Stimulated activated CD4-positive, alpha-beta T cell treated with anti-CD3 and anti-CD28 coated beads, Interleukin-12 subunit alpha, Interleukin-12 subunit beta, amount 100 ng/mL, for 4 hours (primary cell): ENCODE results near the gene PARVA.
"Not testable (repeated sequence)": the region's sequence is repeated elsewhere in the genome, so short reads cannot be mapped to it uniquely, and the experiment has no call there.

Experiments used
- DNase-seq: peaks from one replicate; pipeline ENCODE4 v3.0.0-alpha.2; 2020

PARVA gene, protein sequence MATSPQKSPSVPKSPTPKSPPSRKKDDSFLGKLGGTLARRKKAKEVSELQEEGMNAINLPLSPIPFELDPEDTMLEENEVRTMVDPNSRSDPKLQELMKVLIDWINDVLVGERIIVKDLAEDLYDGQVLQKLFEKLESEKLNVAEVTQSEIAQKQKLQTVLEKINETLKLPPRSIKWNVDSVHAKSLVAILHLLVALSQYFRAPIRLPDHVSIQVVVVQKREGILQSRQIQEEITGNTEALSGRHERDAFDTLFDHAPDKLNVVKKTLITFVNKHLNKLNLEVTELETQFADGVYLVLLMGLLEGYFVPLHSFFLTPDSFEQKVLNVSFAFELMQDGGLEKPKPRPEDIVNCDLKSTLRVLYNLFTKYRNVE

GRCh38 chr11:12377106-12377823 lies at the start of gene PARVA:
Gene PARVA, plus strand, starts transcription at chr11:12377571. Its CDS starts 77 bp downstream, at chr11:12377648.
- DNase-seq, result no peak

DNA sequence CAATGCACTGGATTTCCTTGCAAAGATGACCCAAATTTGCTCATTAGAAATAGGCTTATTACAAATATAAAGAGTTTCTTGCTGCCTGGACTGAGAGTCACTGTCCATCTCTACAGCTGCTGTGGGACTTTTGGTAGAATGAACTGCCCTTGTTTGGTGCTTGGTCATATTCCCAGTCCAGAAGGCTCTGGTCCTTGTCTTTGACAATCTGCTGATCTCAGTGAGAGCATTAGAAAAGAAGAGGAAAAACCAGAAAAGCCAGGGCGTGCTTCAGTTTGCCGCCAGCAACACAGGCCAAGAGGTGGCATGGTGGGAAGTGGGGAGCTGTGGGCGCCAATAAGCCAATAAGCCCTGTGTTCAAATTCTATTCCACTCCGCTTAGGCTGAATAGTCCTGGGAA lies 48.2 kb upstream of the PARVA start:
- DNase-seq, result no peak

GRCh38 chr11:12329797-12330196 lies 47.6 kb upstream of the PARVA start:
- no peak for DNase-seq

DNA sequence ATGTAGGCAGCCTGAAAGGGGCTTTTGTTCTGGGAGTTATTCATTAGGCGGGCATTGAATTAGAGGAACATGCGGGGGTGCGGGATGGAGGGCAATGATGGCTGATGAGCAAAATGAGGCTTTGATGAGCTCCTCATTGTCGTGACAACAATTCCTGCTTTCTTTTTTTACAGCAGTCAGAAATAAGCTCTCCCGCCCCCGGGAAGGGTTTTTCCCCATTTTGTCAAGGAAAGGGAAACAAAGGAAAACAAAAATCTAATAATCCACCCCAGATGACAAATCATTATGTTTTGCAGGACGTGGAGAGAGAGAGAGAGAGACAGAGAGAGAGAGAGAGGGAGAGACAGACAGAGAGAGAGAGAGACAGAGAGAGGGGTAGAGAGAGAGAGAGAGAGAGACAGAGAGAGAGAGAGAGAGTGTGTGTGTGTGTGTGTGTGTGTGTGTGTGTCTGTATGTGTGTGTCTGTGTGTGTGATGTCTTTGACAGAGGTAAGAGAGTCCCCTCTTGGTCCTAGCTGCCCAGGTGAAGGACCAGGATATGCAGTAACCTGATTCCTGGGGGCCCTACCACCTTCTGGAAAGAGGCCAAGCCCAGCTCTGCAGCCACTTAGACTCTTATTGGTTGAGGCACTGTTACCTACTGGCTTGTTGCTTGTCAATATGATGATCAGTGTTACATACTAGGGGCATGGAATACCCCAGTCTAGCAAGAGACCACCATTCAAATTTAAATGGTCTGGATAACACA lies 46.7 kb upstream of the PARVA start:
- no peak for DNase-seq

DNA sequence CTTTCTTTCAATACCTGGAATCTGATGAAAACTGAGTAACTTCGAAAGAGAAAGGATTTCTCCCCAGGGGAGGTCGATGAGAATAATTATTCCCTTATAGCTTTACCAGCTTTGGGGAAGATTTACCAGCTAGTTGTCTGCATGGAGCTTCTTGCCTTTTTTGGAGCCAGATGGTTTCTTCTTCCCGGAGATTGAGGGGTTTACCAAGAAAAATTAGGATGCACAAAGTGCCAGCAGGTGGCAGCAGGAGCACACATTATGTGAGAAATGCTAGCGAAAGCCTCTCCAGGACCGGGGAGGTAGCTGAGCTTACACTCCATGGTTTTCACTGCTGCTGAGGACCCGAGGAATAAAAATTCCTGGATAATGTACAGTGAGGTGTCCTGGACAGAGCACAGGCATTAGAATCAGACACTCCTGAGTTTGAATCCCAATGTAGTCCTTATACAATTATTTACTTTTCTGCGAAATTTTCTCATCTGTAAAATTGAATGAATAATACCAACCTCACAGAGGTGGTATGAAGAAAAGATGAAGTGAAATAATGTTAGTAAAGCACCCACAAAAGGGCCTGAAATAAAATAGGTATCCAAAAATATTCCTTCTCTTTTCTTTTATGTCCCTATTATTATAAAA lies 46.0 kb upstream of the PARVA start:
- DNase-seq, result peak; percentile 68

DNA sequence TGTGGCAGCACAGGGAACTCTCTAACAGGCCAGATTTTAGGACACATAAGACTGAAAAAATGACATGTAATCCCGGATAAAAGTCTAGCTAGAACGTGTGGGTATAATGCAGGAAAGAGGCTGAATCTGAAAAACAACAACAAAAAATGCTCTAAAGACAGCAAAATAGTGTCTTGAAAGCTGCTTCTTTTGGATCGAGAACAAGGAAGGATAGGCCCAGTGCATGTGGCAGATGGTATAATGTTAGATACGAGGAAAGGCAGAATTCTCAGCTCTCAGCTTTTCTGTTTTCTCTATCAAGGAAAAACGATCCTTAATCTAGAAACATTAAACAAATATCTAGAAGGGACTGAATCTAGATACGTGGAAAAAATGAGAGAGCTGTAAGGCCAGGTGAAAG lies 33.8 kb upstream of the PARVA start:
- DNase-seq, result no peak

- DNase-seq, result no peak
These were observed 23.8 kb upstream of the PARVA start for GRCh38 chr11:12353534-12353933.

GRCh38 chr11:12354750-12355545 lies 22.4 kb upstream of the PARVA start:
- DNase-seq, result no peak

DNA sequence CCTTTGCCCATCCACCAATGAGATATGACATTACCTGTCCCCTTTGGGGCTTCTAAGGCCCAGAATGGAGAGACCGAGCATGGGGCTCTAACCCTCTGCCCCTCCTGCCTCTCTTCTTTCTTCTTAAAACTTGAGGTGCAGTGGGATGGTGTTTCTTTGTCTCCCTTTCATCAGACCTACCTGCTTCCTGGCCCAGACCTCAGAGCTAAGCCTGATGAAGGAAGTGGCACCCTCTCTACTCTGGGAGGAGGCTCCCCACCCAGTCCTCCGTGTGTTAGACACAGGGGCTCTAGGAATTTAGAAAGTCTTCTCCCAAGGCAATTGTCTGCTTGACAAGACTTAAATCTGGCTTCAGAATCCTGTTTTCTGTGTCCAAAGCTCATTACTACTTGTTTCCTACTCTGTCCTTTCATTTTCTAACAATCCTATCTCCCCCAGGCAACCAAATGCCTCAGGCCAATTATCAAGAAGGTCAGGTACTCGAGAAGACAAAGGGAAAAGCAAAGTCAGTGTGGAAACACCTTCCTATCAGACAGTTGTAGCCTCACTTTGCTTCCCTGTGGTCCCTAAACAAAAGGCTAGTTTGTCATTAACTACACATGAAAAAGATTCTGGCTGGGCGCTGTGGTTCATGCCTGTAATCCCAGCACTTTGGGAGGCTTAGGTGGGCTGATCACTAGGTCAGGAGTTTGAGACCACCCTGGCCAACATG lies 20.3 kb upstream of the PARVA start:
- no peak for DNase-seq

DNA sequence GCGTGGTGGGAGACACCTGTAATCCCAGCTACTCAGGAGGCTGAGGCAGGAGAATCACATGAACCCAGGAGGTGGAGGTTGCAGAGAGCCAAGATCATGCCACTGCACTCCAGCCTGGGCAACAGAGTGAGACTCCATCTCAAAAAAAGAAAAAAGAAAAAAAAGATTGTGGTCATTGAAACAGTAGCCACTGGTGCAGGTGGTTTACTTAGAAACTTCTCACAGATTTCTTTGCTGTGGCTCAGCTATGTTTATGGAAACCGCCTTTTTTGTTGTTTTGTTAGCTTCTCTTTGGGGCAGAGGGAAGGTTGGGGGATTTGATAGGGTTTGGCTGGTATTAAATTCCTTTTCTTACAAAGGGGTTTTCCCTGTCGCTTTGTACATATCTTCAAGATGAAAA lies 19.7 kb upstream of the PARVA start:
- not testable (repeated sequence) for DNase-seq

DNA sequence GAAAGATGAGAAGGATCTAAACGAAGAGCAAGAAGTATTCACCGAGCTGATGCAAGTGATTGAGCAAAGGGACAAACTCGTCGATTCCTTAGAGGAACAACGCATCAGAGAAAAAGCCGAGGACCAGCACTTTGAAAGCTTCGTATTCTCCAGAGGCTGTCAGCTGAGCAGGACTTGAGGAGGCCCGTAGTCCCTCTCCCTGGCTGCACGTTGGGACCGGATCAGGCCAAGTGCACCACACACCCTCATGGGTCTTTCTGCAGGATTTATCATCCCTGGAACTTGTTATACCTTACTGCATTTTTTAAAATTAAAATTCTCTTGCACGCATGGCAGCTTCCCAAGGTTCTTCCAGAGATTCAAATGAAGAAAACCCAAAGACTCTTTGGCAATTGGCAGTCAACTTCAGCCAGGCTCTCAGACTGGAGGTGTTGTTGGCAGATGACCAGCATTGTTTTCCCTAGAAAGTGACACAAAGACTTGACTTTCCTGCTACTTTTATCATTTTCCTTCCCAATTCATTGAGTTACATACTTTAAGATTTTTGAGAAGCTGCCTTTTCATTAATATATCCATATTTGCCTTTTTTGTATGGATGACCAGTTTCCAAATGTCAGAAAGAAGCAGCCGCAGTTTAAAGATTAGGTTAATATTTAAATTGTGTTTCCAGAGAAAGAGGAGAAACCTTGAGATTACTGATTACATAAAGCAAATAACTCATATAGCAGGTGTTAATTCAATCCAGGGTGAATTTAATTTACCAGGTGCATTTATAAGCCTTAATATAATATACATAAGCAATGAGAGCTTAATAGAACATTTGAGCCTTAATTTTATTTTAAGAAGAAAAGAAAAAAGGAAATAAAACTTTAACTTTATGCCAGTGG lies 18.8 kb upstream of the PARVA start:
- no peak for DNase-seq

- no peak for DNase-seq
These were observed 17.6 kb upstream of the PARVA start for GRCh38 chr11:12359761-12360160.

DNA sequence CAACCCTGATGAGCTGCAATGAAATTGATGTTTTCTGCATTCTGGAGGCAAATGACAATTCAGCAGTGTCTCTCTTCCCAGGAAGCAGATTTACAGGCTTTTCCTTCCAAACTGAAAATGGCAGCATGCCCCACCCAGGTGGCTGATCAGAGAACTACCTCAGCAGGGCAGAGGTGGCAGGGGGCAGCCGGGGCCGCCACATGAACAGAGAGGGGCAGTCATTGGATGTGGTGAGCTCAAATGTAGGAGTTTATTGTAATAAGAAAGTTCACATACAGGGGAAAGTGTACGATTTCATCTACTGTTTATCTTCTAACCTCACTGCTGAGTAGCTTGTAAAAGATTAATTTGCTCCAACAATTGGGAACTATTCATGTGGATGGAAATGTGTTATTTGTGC lies 15.7 kb upstream of the PARVA start:
- no peak for DNase-seq

- no peak for DNase-seq
These were observed 14.5 kb upstream of the PARVA start for GRCh38 chr11:12362857-12363256.

- no peak for DNase-seq
These were observed 14.0 kb upstream of the PARVA start for GRCh38 chr11:12363373-12363772.

- DNase-seq, result peak; percentile 17
These were observed 11.3 kb upstream of the PARVA start for GRCh38 chr11:12365965-12366575.

DNA sequence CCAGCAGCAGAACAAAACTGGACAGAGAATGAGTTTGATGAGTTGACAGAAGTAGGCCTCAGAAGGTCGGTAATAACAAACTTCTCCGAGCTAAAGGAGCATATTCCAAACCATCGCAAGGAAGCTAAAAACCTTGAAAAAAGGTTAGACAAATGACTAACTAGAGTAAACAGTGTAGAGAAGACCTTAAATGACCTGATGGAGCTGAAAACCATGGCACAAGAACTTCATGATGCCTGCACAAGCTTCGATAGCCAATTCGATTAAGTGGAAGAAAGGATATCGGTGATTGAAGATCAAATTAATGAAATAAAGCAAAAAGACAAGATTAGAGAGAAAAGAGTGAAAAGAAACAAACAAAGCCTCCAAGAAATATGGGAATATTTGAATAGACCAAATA lies 10.3 kb upstream of the PARVA start:
- not testable (repeated sequence) for DNase-seq

DNA sequence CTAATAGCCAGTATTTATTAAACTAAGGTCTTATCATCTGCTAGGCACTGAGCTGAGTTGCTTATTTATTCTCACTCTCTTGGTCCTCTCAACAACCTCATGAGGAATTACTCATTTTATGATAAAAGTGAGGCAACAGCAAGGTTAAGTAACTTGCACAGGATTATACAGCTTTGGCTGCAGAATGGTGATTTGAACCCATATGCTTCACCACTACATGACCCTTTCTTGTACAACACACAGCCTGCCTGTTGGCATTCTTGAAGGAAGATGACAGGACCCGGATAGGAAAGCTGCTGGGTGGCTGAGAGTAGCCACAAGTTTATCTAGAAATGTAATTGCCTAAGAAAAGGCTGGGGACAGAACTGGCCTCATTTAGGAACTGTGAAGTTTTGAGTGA lies 5.3 kb upstream of the PARVA start:
- no peak for DNase-seq

- DNase-seq, result no peak
These were observed 1.7 kb upstream of the PARVA start for GRCh38 chr11:12375720-12376119.
